Inferior parietal cortex (tissue), 1 donor: ENCODE data around the gene NECTIN4.
"Not testable (repeated sequence)": the region's sequence is repeated elsewhere in the genome, so short reads cannot be mapped to it uniquely, and the experiment has no call there.

Experiments
- DNase-seq: peaks from one replicate; pipeline ENCODE4 v3.0.0-alpha.2; 2016; ENCODE audit errors: extremely low spot score

NECTIN4 gene

GRCh38 chr1:161089251-161089924 is at the start of gene NECTIN4:
TSS of gene NECTIN4 (minus strand) at chr1:161089558. CDS start at chr1:161089296, 262 bp downstream.
- no peak for DNase-seq

GRCh38 chr1:161138431-161138830 is 49.1 kb upstream of the NECTIN4 start:
- no peak for DNase-seq

- no peak for DNase-seq
These were observed 48.5 kb upstream of the NECTIN4 start for GRCh38 chr1:161137881-161138280.

- peak; percentile 30 for DNase-seq
These were observed 43.9 kb upstream of the NECTIN4 start for GRCh38 chr1:161133220-161133740.

GRCh38 chr1:161132410-161133219 is 43.3 kb upstream of the NECTIN4 start, which contains the start of gene DEDD:
TSS of gene DEDD (minus strand) at chr1:161132667. CDS start at chr1:161124462, 8,205 bp downstream.
- peak; percentile 95 for DNase-seq

GRCh38 chr1:161131523-161132409 is 42.4 kb upstream of the NECTIN4 start:
- no peak for DNase-seq

- DNase-seq, result no peak
These were observed 40.9 kb upstream of the NECTIN4 start for GRCh38 chr1:161130266-161130665.

- no peak for DNase-seq
These were observed 39.4 kb upstream of the NECTIN4 start for GRCh38 chr1:161128591-161129420.

- DNase-seq, result no peak
These were observed 38.3 kb upstream of the NECTIN4 start for GRCh38 chr1:161127649-161128048.

- no peak for DNase-seq
These were observed 33.6 kb upstream of the NECTIN4 start for GRCh38 chr1:161122967-161123366.

GRCh38 chr1:161121834-161122233 is 32.5 kb upstream of the NECTIN4 start:
- DNase-seq, result no peak

- DNase-seq, result no peak
These were observed 31.8 kb upstream of the NECTIN4 start for GRCh38 chr1:161121042-161121650.

- peak; percentile 33 for DNase-seq
These were observed 29.9 kb upstream of the NECTIN4 start for GRCh38 chr1:161119092-161119903.

GRCh38 chr1:161117759-161118581 is 28.6 kb upstream of the NECTIN4 start, which contains the start of the genes NIT1 and PFDN2:
TSS of gene NIT1 (plus strand) at chr1:161118105. CDS start at chr1:161118177, 72 bp downstream.
TSS of gene PFDN2 (minus strand) at chr1:161118037. CDS start at chr1:161118026, 11 bp downstream.
- peak; percentile 88 for DNase-seq

GRCh38 chr1:161115961-161116360 is 26.6 kb upstream of the NECTIN4 start:
- not testable (repeated sequence) for DNase-seq

GRCh38 chr1:161115132-161115711 is 25.9 kb upstream of the NECTIN4 start:
- no peak for DNase-seq

GRCh38 chr1:161114556-161114955 is 25.2 kb upstream of the NECTIN4 start:
- DNase-seq, result no peak

GRCh38 chr1:161113915-161114314 is 24.6 kb upstream of the NECTIN4 start:
- DNase-seq, result no peak
